GM12872 (cell line): ENCODE measurements around the gene AIG1.

Experiments used
- CTCF ChIP-seq: IDR thresholded peaks from 3 replicates; pipeline ENCODE4 v1.5.1; 2011; ENCODE audit warnings: low read depth, mild to moderate bottlenecking, low read length, moderate library complexity; ENCODE audit not compliant: insufficient read depth

Gene AIG1

GRCh38 chr6:143241111-143241510 is 180.4 kb downstream of the AIG1 start:
- TF ChIP-seq CTCF, result no peak

- TF ChIP-seq CTCF, result no peak
Observed at GRCh38 chr6:143241911-143242310, 181.2 kb downstream of the AIG1 start.

GRCh38 chr6:143243786-143244185 is 183.1 kb downstream of the AIG1 start:
- TF ChIP-seq CTCF, result no peak

- TF ChIP-seq CTCF, result no peak
Observed at GRCh38 chr6:143245656-143246055, 185.0 kb downstream of the AIG1 start.

GRCh38 chr6:143247586-143247985 is 186.9 kb downstream of the AIG1 start:
- no peak for TF ChIP-seq CTCF

GRCh38 chr6:143248359-143248758 is 187.7 kb downstream of the AIG1 start:
- TF ChIP-seq CTCF, result no peak

- no peak for TF ChIP-seq CTCF
Observed at GRCh38 chr6:143251288-143251687, 190.6 kb downstream of the AIG1 start.

- TF ChIP-seq CTCF, result no peak
Observed at GRCh38 chr6:143252961-143253360, 192.3 kb downstream of the AIG1 start.
